HG02840 (cell line): ENCODE measurements around the gene PPIE.

Experiments used
- ATAC-seq: cut with Tn5 transposase; IDR thresholded peaks from one replicate; pipeline ENCODE4 v1.9.1; 2021; ENCODE audit warnings: mild to moderate bottlenecking, moderate library complexity, moderate number of reproducible peaks; ENCODE audit not compliant: unreplicated experiment, low FRiP score

The PPIE gene

DNA sequence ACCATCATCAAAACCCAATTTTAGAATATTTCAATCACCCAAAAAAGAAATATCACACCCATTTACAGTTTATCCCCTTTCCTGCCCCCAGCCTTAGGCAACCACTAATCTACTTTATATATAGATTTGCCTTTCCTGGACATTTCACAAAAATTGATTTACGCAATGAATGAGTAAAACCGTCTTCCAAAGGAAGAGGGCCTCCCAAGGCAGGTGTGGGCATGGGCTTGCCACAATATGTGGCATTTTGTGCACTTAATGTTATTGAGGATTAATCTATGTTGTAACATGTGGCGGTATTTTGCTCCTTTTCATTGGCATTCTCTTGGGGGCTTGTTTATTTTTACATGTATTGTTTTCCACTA, 61.8 kb downstream of the PPIE start:
- no peak for ATAC-seq

DNA sequence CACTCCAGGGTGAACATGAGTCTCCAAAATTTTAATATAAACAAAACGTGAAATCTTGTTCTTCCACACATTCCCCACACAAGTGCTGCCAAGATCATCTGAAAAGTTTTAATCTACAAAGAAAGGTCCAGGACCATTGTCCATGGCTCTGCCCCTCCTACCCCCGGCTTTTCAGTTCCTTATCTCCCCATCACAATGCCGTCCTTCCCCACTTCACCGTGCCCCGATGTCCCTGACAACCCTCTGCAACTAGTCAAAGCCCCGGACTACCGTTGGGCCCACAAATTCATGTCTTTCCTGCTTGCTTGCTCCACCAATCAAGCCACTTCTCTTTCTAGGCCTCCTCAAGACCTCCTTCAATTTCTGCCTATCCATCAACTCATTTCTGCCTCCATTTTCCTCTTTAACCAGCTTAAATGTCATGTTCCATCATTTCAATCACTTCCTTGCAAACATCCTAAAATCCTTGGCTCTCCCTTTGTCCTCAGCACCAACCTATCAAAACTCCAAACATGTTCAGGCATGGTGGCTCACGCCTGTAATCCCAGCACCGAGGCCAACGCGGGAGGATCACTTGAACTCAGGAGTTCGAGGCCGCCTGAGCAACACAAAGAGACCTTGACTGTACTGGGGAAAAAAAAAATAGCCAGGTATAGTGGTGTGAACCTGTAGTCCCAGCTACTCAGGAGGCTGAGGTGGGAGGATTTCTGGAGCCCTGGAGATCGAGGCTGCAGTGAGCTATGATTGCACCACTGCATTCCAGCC, 64.0 kb downstream of the PPIE start:
- ATAC-seq: no peak

GRCh38 chr1:39805385-39805784, 66.7 kb downstream of the PPIE start:
- no peak for ATAC-seq

- no peak for ATAC-seq
Observed at GRCh38 chr1:39808784-39809517, 70.3 kb downstream of the PPIE start.

GRCh38 chr1:39812913-39813312, 74.2 kb downstream of the PPIE start:
- no peak for ATAC-seq
